K562 (cell line): Measurements from ENCODE around the gene CLDN5. TPM values are rescaled to one million over a fixed set of nuclear protein-coding genes. Genes with fewer than 3 reads are reported as not detected.

Experiments
- E2F3 ChIP-seq: fragments of 250-450 bp; sonication (Bioruptor Pico); IDR thresholded peaks from 2 replicates; pipeline ENCODE4 v1.4.0; 2020; ENCODE audit warnings: mild to moderate bottlenecking
- GABPB1 ChIP-seq: sonication (generic); formaldehyde crosslinking; IDR thresholded peaks from 2 replicates; pipeline ENCODE4 v1.8.0; 2022; ENCODE audit warnings: mild to moderate bottlenecking, missing genetic modification reagents
- HDAC6 ChIP-seq: IDR thresholded peaks from 2 replicates; pipeline ENCODE4 v1.6.1; 2012; ENCODE audit warnings: low read depth, mild to moderate bottlenecking, control low read depth, inconsistent platforms, low read length, moderate library complexity
- MYC ChIP-seq, 2 experiments: fragments of 250-450 bp in 1 of 2; sonication (Bioruptor Pico) in 1 of 2; IDR thresholded peaks; 2 replicates each; pipeline versions ENCODE4 v1.5.1 to v1.6.1; 2012 to 2021; ENCODE audit warnings: low read depth in 2 of 2, borderline replicate concordance in 1 of 2, improper control_type of control experiment in 1 of 2, low read length in 1 of 2, mild to moderate bottlenecking in 1 of 2, moderate library complexity in 1 of 2
- NELFE ChIP-seq: IDR thresholded peaks from 2 replicates; pipeline ENCODE4 v1.6.1; 2011; ENCODE audit warnings: mild to moderate bottlenecking; ENCODE audit not compliant: insufficient read depth, insufficient read length
- POLR2A ChIP-seq: fragments of 450-650 bp; conservative IDR thresholded peaks from 2 replicates; pipeline ENCODE4 v1.6.1; 2016
- POLR2B ChIP-seq: fragments of 450-650 bp; IDR thresholded peaks from 2 replicates; pipeline ENCODE4 v1.6.1; 2018; ENCODE audit warnings: low read depth; ENCODE audit not compliant: partially characterized antibody
- POLR2G ChIP-seq: fragments of 200-400 bp; formaldehyde crosslinking; IDR thresholded peaks from 2 replicates; pipeline ENCODE4 v1.6.1; 2017; ENCODE audit warnings: low read depth, mild to moderate bottlenecking, antibody characterized with exemption, low read length, moderate library complexity
- RBFOX2 ChIP-seq: fragments of 200-400 bp; formaldehyde crosslinking; IDR thresholded peaks from 2 replicates; pipeline ENCODE4 v1.6.1; 2017; ENCODE audit warnings: low read depth, mild to moderate bottlenecking, low read length, moderate library complexity
- SIX5 ChIP-seq, 2 experiments: IDR thresholded peaks; 2 replicates each; pipeline ENCODE4 v1.6.1; 2011; ENCODE audit warnings: low read length in 2 of 2, borderline replicate concordance in 1 of 2, low read depth in 1 of 2, mild to moderate bottlenecking in 1 of 2, moderate library complexity in 1 of 2; ENCODE audit not compliant: insufficient read depth in 1 of 2
- TAF1 ChIP-seq: IDR thresholded peaks from 2 replicates; pipeline ENCODE4 v1.6.1; 2011; ENCODE audit warnings: mild to moderate bottlenecking, low read length, moderate library complexity; ENCODE audit not compliant: insufficient read depth, control insufficient read depth, severe bottlenecking; ENCODE audit errors: extremely low read depth
- ZBTB1 ChIP-seq: sonication (generic); formaldehyde crosslinking; IDR thresholded peaks from 2 replicates; pipeline ENCODE4 v1.8.1; 2023; ENCODE audit warnings: missing genetic modification reagents, low read depth, mild to moderate bottlenecking, borderline replicate concordance
- polyA plus RNA-seq, 8 experiments: library from polyadenylated mRNA; depleted of rRNA in 4 of 8; stranded (reverse) in 5 of 8; unstranded in 3 of 8; fragments of >200 nt; fragmentation: Nextera tagmentation in 2 of 8; fragmentation: Illumina TruSeq in 1 of 8; extraction: Ambion mirVana in 2 of 8; extraction: Trizol in 1 of 8; gene quantifications; 2 replicates each; pipeline versions ENCODE4 v1.2.1 to v1.2.3, GENCODE V29; 2011 to 2014; ENCODE audit warnings: inconsistent platforms in 1 of 8, missing spikeins in 1 of 8
- total RNA-seq, 7 experiments: library from RNA; depleted of rRNA in 6 of 7; stranded (reverse); fragments of >200 nt in 6 of 7; fragmentation: Illumina TruSeq in 2 of 7; extraction: Trizol in 2 of 7; gene quantifications; 2 replicates each; pipeline versions ENCODE4 v1.2.1 to v1.2.3, GENCODE V29; 2011 to 2021; ENCODE audit warnings: low replicate concordance in 1 of 7
- TF ChIP-seq, protein P1 (sequence below): sonication (generic); formaldehyde crosslinking; IDR thresholded peaks from 2 replicates; pipeline ENCODE4 v1.8.1; 2023; ENCODE audit warnings: mild to moderate bottlenecking, missing genetic modification reagents, moderate library complexity
- TF ChIP-seq, protein P2 (sequence below): fragments of 250-450 bp; sonication (Bioruptor Pico); IDR thresholded peaks from 2 replicates; pipeline ENCODE4 v1.5.1; 2021; ENCODE audit warnings: mild to moderate bottlenecking
- TF ChIP-seq, protein P3 (sequence below): fragments of 250-450 bp; sonication (Bioruptor Pico); IDR thresholded peaks from 2 replicates; pipeline ENCODE4 v1.9.0; 2021; ENCODE audit warnings: mild to moderate bottlenecking, inconsistent platforms

Gene CLDN5
- total and polyA plus RNA-seq, 9 of the 15 experiments (the other 6 are each of a cell fraction or from before 2014, with no cell fraction given) = 0.20 TPM; not detected in 8

DNA sequence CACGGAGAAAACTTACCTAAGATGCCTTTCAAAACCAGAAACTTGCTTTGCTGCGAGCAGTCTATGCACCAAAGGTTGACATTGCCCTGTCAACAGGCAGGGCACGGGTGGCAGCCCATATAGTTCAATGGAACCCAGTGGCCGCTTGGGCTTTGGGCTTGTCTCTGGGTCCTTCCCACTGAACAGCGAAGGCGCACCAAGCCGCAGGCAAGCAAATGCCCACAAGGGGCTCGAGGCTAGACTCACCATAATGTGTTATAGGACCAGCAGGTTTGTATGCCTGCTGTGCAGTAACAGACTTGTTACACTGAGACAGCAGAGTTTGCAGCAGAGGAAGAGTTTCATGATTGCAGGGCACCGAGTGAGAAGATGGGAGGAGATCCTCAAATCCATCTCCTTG, 20.3 kb downstream of the CLDN5 start (continued):
- TF ChIP-seq ZBTB1 (CRISPR knock-in tag) (0 out of 2 replicates have a peak, but pooled peaks have one; percentile 54), E2F3 (CRISPR knock-in tag) (0 out of 2 replicates have a peak, but pooled peaks have one; percentile 42), SIX5 (IDR thresholded peaks at IDR 0.05; ENCODE audit: borderline replicate concordance in 1 of 2, insufficient read depth in 1 of 2, low read depth in 1 of 2, low read length in 2 of 2) (peak in 1 of 2 experiments; percentile 1; a peak in 1 of 4 replicates), RBFOX2 (peak; percentile 31; the same call in 1 of the 2 replicates), NELFE (no peak), MYC (IDR thresholded peaks at IDR 0.05; ENCODE audit: low read depth, low read length) (no peak), MYC (CRISPR knock-in tag; IDR thresholded peaks at IDR 0.05; ENCODE audit: borderline replicate concordance, low read depth) (0 out of 2 replicates have a peak, but pooled peaks have one; percentile 43), TAF1 (no peak), HDAC6 (0 out of 2 replicates have a peak, but pooled peaks have one; percentile 12), POLR2B (peak; percentile 65), POLR2G (peak; percentile 65), POLR2A (peak; percentile 71), GABPB1 (CRISPR knock-in tag) (0 out of 2 replicates have a peak, but pooled peaks have one; percentile 12)
- TF ChIP-seq, protein P1, sequence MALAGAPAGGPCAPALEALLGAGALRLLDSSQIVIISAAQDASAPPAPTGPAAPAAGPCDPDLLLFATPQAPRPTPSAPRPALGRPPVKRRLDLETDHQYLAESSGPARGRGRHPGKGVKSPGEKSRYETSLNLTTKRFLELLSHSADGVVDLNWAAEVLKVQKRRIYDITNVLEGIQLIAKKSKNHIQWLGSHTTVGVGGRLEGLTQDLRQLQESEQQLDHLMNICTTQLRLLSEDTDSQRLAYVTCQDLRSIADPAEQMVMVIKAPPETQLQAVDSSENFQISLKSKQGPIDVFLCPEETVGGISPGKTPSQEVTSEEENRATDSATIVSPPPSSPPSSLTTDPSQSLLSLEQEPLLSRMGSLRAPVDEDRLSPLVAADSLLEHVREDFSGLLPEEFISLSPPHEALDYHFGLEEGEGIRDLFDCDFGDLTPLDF (CRISPR knock-in tag) = no peak
- TF ChIP-seq, protein P2, sequence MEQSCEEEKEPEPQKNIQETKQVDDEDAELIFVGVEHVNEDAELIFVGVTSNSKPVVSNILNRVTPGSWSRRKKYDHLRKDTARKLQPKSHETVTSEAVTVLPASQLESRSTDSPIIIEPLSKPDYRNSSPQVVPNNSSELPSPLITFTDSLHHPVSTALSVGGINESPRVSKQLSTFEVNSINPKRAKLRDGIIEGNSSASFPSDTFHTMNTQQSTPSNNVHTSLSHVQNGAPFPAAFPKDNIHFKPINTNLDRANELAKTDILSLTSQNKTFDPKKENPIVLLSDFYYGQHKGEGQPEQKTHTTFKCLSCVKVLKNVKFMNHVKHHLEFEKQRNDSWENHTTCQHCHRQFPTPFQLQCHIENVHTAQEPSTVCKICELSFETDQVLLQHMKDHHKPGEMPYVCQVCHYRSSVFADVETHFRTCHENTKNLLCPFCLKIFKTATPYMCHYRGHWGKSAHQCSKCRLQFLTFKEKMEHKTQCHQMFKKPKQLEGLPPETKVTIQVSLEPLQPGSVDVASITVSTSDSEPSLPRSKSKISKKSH (CRISPR knock-in tag) = 0 out of 2 replicates have a peak, but pooled peaks have one; percentile 34
- TF ChIP-seq, protein P3, sequence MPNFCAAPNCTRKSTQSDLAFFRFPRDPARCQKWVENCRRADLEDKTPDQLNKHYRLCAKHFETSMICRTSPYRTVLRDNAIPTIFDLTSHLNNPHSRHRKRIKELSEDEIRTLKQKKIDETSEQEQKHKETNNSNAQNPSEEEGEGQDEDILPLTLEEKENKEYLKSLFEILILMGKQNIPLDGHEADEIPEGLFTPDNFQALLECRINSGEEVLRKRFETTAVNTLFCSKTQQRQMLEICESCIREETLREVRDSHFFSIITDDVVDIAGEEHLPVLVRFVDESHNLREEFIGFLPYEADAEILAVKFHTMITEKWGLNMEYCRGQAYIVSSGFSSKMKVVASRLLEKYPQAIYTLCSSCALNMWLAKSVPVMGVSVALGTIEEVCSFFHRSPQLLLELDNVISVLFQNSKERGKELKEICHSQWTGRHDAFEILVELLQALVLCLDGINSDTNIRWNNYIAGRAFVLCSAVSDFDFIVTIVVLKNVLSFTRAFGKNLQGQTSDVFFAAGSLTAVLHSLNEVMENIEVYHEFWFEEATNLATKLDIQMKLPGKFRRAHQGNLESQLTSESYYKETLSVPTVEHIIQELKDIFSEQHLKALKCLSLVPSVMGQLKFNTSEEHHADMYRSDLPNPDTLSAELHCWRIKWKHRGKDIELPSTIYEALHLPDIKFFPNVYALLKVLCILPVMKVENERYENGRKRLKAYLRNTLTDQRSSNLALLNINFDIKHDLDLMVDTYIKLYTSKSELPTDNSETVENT (CRISPR knock-in tag) = 0 out of 2 replicates have a peak, but pooled peaks have one; percentile 45
- TF ChIP-seq, all 486 proteins: peak for 19
